Measurements from ENCODE around the gene TNS1.

Gene TNS1

GRCh38 chr2:218024336-218024735, 21.5 kb upstream of the TNS1 start:
- H3F3A ChIP-seq (ENCODE audit: insufficient read depth, low read length): no peaks in the 10 kb centered on the region

DNA sequence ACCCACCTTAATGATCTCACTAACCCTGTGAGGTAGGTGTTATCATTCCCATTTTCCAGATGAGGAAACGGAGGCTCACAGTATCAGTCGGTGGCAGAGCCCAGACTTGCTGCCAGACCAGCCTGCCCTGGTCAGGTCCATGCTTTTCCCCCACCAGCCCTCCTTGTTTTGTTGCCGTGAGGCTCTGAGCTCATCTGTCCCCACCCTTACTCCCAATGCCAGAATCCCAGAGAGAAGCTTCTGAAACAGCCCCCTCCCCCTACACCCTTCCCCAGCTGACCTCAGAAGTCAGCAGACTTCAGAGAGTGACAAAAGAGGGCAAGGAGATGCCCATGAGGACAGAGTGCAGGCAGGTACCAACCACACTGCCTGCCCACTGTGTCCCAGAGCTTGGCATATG, 20.8 kb upstream of the TNS1 start:
- Histone ChIP-seq H3K4me2 (ENCODE audit: low read depth, low read length) (no peak overlapping the region), H3K9ac (ENCODE audit: low read length) (no peak overlapping the region), H3K4me1 (ENCODE audit: low read length) (no peaks in the 10 kb centered on the region), H3K79me2 (ENCODE audit: low read length) (no peaks in the 10 kb centered on the region), H3F3A (ENCODE audit: insufficient read depth, low read length) (no peaks in the 10 kb centered on the region), H4K20me1 (ENCODE audit: insufficient read depth, low read length) (no peaks in the 10 kb centered on the region), H2AFZ (ENCODE audit: low read length) (no peak overlapping the region), H3K4me3 (ENCODE audit: low read length) (no peak overlapping the region), H3K9me3 (replicated peaks; ENCODE audit: insufficient read depth, low read length) (no peaks in the 10 kb centered on the region), H3K9me2 (replicated peaks; ENCODE audit: insufficient read depth, low read length) (no peaks in the 10 kb centered on the region), H3K36me3 (replicated peaks; ENCODE audit: insufficient read depth, low read length) (no peaks in the 10 kb centered on the region), H3K27ac (ENCODE audit: low read length) (no peak overlapping the region), H3K27me3 (replicated peaks; ENCODE audit: insufficient read depth, low read length) (no peaks in the 10 kb centered on the region)
- TF ChIP-seq EZH2phosphoT487 (IDR thresholded peaks at IDR 0.05; ENCODE audit: low read length) (no peak), EZH2 (optimal IDR thresholded peaks at IDR 0.05; ENCODE audit: low read depth, low read length) (no peak)
- TF ChIP-seq, protein P1, sequence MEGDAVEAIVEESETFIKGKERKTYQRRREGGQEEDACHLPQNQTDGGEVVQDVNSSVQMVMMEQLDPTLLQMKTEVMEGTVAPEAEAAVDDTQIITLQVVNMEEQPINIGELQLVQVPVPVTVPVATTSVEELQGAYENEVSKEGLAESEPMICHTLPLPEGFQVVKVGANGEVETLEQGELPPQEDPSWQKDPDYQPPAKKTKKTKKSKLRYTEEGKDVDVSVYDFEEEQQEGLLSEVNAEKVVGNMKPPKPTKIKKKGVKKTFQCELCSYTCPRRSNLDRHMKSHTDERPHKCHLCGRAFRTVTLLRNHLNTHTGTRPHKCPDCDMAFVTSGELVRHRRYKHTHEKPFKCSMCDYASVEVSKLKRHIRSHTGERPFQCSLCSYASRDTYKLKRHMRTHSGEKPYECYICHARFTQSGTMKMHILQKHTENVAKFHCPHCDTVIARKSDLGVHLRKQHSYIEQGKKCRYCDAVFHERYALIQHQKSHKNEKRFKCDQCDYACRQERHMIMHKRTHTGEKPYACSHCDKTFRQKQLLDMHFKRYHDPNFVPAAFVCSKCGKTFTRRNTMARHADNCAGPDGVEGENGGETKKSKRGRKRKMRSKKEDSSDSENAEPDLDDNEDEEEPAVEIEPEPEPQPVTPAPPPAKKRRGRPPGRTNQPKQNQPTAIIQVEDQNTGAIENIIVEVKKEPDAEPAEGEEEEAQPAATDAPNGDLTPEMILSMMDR (IDR thresholded peaks at IDR 0.05; ENCODE audit: low read length): no peak
- no peak for DNase-seq

More at GRCh38 chr2:218024336-218024735, 21.5 kb upstream of the TNS1 start:
- DNase-seq: no peak
- Histone ChIP-seq H3K9me2 (replicated peaks; ENCODE audit: insufficient read depth, low read length) (no peaks in the 10 kb centered on the region), H3K4me1 (ENCODE audit: low read length) (no peaks in the 10 kb centered on the region), H3K9ac (ENCODE audit: low read length) (no peak overlapping the region), H3K27me3 (replicated peaks; ENCODE audit: insufficient read depth, low read length) (no peaks in the 10 kb centered on the region), H2AFZ (ENCODE audit: low read length) (no peak overlapping the region), H3K4me2 (ENCODE audit: low read depth, low read length) (no peak overlapping the region), H3K9me3 (replicated peaks; ENCODE audit: insufficient read depth, low read length) (no peaks in the 10 kb centered on the region), H4K20me1 (ENCODE audit: insufficient read depth, low read length) (no peaks in the 10 kb centered on the region), H3K36me3 (replicated peaks; ENCODE audit: insufficient read depth, low read length) (no peaks in the 10 kb centered on the region), H3K4me3 (ENCODE audit: low read length) (no peak overlapping the region), H3K27ac (ENCODE audit: low read length) (no peak overlapping the region), H3K79me2 (ENCODE audit: low read length) (no peaks in the 10 kb centered on the region)
- TF ChIP-seq, protein P1 (IDR thresholded peaks at IDR 0.05; ENCODE audit: low read length): no peak

- H3K36me3 ChIP-seq (replicated peaks; ENCODE audit: insufficient read depth, low read length): no peaks in the 10 kb centered on the region
- TF ChIP-seq EZH2phosphoT487 (IDR thresholded peaks at IDR 0.05; ENCODE audit: low read length) (no peak), EZH2 (optimal IDR thresholded peaks at IDR 0.05; ENCODE audit: low read depth, low read length) (no peak)
- TF ChIP-seq, protein P1 (IDR thresholded peaks at IDR 0.05; ENCODE audit: low read length): no peak
- no peaks in the 10 kb centered on the region for H3K79me2 ChIP-seq (ENCODE audit: low read length)
- H3K9me3 ChIP-seq (replicated peaks; ENCODE audit: insufficient read depth, low read length): no peaks in the 10 kb centered on the region
- no peak overlapping the region for H3K4me2 ChIP-seq (ENCODE audit: low read depth, low read length)
- no peak overlapping the region for H3K4me3 ChIP-seq (ENCODE audit: low read length)
- H3K9me2 ChIP-seq (replicated peaks; ENCODE audit: insufficient read depth, low read length): no peaks in the 10 kb centered on the region
- H3K4me1 ChIP-seq (ENCODE audit: low read length): no peaks in the 10 kb centered on the region
- no peak overlapping the region for H3K9ac ChIP-seq (ENCODE audit: low read length)
- no peaks in the 10 kb centered on the region for H4K20me1 ChIP-seq (ENCODE audit: insufficient read depth, low read length)
- no peaks in the 10 kb centered on the region for H3K27me3 ChIP-seq (replicated peaks; ENCODE audit: insufficient read depth, low read length)
- no peak overlapping the region for H2AFZ ChIP-seq (ENCODE audit: low read length)
- no peak for DNase-seq
- H3K27ac ChIP-seq (ENCODE audit: low read length): no peak overlapping the region
- no peaks in the 10 kb centered on the region for H3F3A ChIP-seq (ENCODE audit: insufficient read depth, low read length)
Measured at GRCh38 chr2:218022851-218023530, 20.2 kb upstream of the TNS1 start.

All from MM.1S (cell line).